Stimulated activated naive CD8-positive, alpha-beta T cell treated with anti-CD3 and anti-CD28 coated beads, Interleukin-15, amount 100 ng/mL, for 72 hours (primary cell): ENCODE data around the gene ADAM22.
A peak's percentile ranks its signal among the peaks of the same experiment; 100 is the strongest.

Experiments
- ATAC-seq: fragments of 150-1000 bp; cut with Tn5 transposase; 2 replicates; pipeline ENCODE4 v1.10.0; 2021; ENCODE audit warnings: mild to moderate bottlenecking, moderate library complexity
- DNase-seq, 2 donors: peaks; one replicate each; pipeline ENCODE4 v3.0.0; 2021 to 2022
- H3K27ac Mint-ChIP-seq, 2 donors: one replicate each; pipeline ENCODE4 v1.8.0; 2022; ENCODE audit warnings: mild to moderate bottlenecking in 2 of 2, mixed read lengths in 2 of 2, moderate library complexity in 2 of 2
- H3K27me3 Mint-ChIP-seq: one replicate; pipeline ENCODE4 v1.8.0; 2022; ENCODE audit warnings: mixed read lengths
- H3K4me1 Mint-ChIP-seq: one replicate; pipeline ENCODE4 v1.8.0; 2022; ENCODE audit warnings: mild to moderate bottlenecking, mixed read lengths
- H3K4me3 Mint-ChIP-seq, 2 donors: one replicate each; pipeline ENCODE4 v1.8.0; 2022; ENCODE audit warnings: mild to moderate bottlenecking in 2 of 2, mixed read lengths in 2 of 2, moderate library complexity in 1 of 2
- H3K9me3 Mint-ChIP-seq, 2 donors: one replicate each; pipeline ENCODE4 v1.8.0; 2022; ENCODE audit warnings: mixed read lengths in 2 of 2

Gene ADAM22

GRCh38 chr7:88217675-88218428 lies 283.8 kb downstream of the ADAM22 start:
- Mint-ChIP-seq H3K9me3 (no peaks in the 10 kb centered on the region), H3K4me1 (peaks cover 26% of the 10 kb centered on the region), H3K27me3 (no peaks in the 10 kb centered on the region), H3K27ac (peak overlapping the region; percentile 6 to 9), H3K4me3 (peak overlapping the region; percentile 89 to 97)
- DNase-seq (no peak), ATAC-seq (peak; percentile 14)

DNA sequence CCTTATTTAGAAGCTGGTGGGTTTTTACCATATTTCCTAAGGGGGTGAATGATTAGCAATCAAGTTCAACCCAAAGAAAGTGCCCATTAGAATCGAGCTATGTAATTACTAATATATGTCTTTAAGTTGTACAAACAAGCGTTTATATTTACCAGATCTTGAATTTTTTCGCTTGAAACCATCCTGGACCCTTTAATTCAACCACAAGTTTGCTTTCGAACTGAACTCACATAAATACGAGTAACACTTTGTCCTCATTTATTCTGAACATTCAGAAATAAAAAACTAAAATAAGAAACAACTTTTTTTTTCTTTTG lies 284.3 kb downstream of the ADAM22 start:
- Mint-ChIP-seq H3K4me1 (peaks cover 26% of the 10 kb centered on the region), H3K27me3 (no peaks in the 10 kb centered on the region), H3K9me3 (no peaks in the 10 kb centered on the region), H3K4me3 (peak overlapping the region; percentile 89 to 97), H3K27ac (peak overlapping the region in 1 of 2 donors; percentile 77)
- no peak for ATAC-seq
- no peak for DNase-seq

DNA sequence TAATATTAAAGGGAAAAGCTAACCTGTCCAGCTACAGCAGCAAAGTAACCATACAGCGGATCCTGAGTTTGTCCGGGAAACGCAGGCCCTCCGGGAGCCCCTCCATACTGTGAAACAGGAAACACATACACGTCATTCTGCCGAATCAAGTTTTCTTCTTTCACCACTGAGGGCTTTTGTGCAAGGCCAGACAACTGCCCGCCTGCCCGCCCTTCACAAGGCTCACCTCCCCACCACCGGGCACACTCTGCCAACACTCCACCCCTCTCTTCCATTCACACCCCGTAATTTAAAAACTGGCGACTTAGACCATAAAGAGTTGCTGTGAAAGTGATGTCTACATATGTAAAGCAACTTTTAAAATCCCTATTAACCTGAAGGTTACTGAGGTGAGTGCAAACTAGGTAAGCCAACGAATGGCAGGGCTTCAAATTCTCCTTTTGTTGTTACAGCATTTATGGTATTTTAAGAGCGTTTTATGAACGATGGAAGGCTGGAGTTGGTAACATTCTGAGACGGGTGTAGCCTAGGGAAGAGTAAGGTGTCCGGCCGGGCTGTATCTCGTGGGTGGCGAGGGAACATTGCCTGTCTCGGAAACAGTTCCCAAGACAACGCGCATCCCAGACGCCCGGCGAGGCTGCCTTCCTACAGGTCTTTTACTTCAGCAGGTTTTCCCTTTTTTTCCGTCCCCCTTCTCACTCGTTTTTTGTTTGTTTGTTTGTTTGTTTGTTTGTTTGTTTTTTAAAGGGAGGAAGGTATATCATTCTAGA lies 285.0 kb downstream of the ADAM22 start:
- Mint-ChIP-seq H3K9me3 (no peaks in the 10 kb centered on the region), H3K4me3 (peak overlapping the region; percentile 89 to 97)
- ATAC-seq = peak; percentile 27

GRCh38 chr7:88219781-88220747 lies 286.0 kb downstream of the ADAM22 start, which contains the start of gene SRI:
Gene SRI, minus strand, starts transcription at chr7:88220038. Its CDS starts 12 bp downstream, at chr7:88220026.
- H3K9me3 Mint-ChIP-seq = no peaks in the 10 kb centered on the region
- peak; percentile 91 to 95 for DNase-seq
- H3K27me3 Mint-ChIP-seq = no peaks in the 10 kb centered on the region
- peaks cover 31% of the 10 kb centered on the region for H3K4me1 Mint-ChIP-seq
- H3K4me3 Mint-ChIP-seq = peak within 1 kb of the TSS; percentile 89 to 97
- H3K27ac Mint-ChIP-seq = peak within 1 kb of the TSS; percentile 99 to 100
- peak; percentile 98 for ATAC-seq

More for the DNA sequence above, 285.0 kb downstream of the ADAM22 start:
- Mint-ChIP-seq H3K4me1 (peaks cover 26% of the 10 kb centered on the region), H3K27ac (peak overlapping the region; percentile 77 to 99), H3K27me3 (no peaks in the 10 kb centered on the region)
- DNase-seq = peak; percentile 19 to 40

GRCh38 chr7:88223265-88223664 lies 289.2 kb downstream of the ADAM22 start:
- peaks cover 10% of the 10 kb centered on the region for H3K4me1 Mint-ChIP-seq
- DNase-seq (no peak), ATAC-seq (no peak)
- no peak overlapping the region for H3K4me3 Mint-ChIP-seq
- H3K9me3 Mint-ChIP-seq = no peaks in the 10 kb centered on the region
- no peak overlapping the region for H3K27ac Mint-ChIP-seq
- no peaks in the 10 kb centered on the region for H3K27me3 Mint-ChIP-seq

DNA sequence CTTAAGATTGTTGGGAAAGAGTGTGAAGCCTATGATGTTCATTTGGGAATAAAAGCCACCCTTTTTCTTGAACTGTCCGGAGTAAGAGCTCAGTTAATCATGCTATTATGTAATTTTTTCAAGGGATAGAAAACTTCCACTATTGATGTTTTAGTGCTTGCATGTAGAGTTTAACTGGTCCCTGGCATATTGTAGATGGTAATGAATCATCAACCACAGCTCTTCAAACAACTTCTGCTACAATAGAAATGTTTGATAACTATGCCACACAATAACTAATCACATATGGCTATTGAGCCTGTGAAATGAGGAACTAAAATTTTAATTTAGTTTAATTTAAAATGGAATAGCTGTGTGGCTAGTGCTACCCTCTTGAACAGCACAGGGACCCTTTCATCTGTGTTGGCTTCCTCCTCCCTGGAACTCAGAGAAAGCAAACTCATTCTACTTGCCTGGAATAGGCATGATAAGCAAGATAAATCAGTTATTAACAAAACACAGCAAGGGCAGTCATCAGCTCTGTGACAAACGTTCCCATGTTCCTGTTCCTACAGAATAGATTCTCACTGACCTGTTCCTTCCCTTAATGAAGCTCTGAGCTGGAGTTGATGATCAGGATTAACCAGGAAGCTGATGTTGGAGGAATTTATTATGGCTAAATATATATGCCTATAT lies 290.7 kb downstream of the ADAM22 start:
- Mint-ChIP-seq H3K9me3 (no peaks in the 10 kb centered on the region), H3K27me3 (no peaks in the 10 kb centered on the region), H3K4me3 (no peak overlapping the region), H3K4me1 (peaks cover 10% of the 10 kb centered on the region), H3K27ac (no peak overlapping the region)
- DNase-seq (no peak), ATAC-seq (no peak)

- H3K27ac Mint-ChIP-seq = no peak overlapping the region
- no peaks in the 10 kb centered on the region for H3K27me3 Mint-ChIP-seq
- H3K9me3 Mint-ChIP-seq = no peaks in the 10 kb centered on the region
- no peak for DNase-seq
- ATAC-seq = no peak
- H3K4me3 Mint-ChIP-seq = no peak overlapping the region
- H3K4me1 Mint-ChIP-seq = peaks cover 7% of the 10 kb centered on the region
Measured at GRCh38 chr7:88226201-88226600, 292.1 kb downstream of the ADAM22 start.

- no peak for ATAC-seq
- H3K4me1 Mint-ChIP-seq = peaks cover 4% of the 10 kb centered on the region
- no peak for DNase-seq
Measured at GRCh38 chr7:88226886-88227516, 292.9 kb downstream of the ADAM22 start.

DNA sequence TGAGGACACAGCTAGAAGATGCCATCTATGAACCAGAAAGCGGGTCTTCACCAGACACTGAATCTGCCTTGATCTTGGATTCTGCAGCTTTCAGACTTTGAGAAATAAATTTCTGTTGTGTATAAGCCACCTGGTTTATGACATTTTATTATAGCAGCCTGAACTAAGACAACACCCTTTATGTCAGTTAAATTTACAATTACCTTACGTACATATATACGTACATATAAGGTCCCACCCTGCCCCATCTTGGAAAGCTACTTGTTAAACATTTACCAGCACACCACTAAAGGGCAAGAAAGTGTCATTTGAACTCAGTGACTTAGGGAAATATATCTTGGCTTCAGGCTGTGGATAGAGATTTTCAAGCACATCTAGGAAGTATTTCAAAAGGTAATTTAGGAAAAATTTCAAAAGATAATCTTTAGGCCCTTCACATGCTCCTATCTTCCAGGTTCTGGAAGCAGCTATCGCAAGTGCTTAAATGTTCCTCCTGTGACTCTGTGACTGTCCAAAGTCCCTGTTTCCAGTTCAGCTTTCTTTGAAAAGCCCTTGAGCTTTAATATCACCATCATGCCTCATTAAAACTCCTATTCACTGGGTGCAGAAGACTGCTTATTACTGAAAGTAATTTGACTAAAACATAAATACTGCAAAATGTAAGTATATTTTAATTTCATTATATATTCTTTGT lies 295.4 kb downstream of the ADAM22 start:
- ATAC-seq (no peak), DNase-seq (no peak)
- H3K4me1 Mint-ChIP-seq = peaks cover 2% of the 10 kb centered on the region
- peaks cover 6% of the 10 kb centered on the region for H3K27me3 Mint-ChIP-seq
- H3K4me3 Mint-ChIP-seq = no peak overlapping the region
- no peaks in the 10 kb centered on the region for H3K9me3 Mint-ChIP-seq
- H3K27ac Mint-ChIP-seq = no peak overlapping the region

More at GRCh38 chr7:88226886-88227516, 292.9 kb downstream of the ADAM22 start:
- Mint-ChIP-seq H3K27me3 (no peaks in the 10 kb centered on the region), H3K9me3 (no peaks in the 10 kb centered on the region), H3K4me3 (no peak overlapping the region), H3K27ac (no peak overlapping the region)

DNA sequence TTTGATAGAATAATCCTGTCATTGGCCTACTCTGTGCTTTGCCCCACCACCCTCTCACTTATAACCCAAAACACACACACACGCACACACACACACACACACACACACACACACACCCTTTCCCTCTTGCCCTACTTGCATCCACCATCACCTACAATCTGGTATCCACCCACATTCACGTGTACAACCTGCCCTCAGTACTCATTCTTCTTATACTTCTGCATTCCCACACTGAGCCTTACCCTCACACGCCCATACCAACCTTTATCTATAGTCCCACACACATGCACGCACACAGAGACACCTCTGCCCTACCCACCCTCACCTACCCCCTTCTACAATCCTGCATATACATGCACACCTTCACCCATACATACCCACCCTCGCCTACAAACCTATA lies 296.6 kb downstream of the ADAM22 start:
- no peak for DNase-seq
- Mint-ChIP-seq H3K27me3 (peaks cover 16% of the 10 kb centered on the region), H3K4me1 (no peaks in the 10 kb centered on the region), H3K9me3 (no peaks in the 10 kb centered on the region), H3K4me3 (no peak overlapping the region), H3K27ac (no peak overlapping the region)
- no peak for ATAC-seq

- Mint-ChIP-seq H3K9me3 (no peaks in the 10 kb centered on the region), H3K4me3 (no peak overlapping the region), H3K27ac (no peak overlapping the region), H3K4me1 (no peaks in the 10 kb centered on the region), H3K27me3 (peaks cover 22% of the 10 kb centered on the region)
- ATAC-seq (no peak), DNase-seq (no peak)
Measured at GRCh38 chr7:88233828-88234227, 299.8 kb downstream of the ADAM22 start.

- Mint-ChIP-seq H3K4me3 (no peak overlapping the region), H3K9me3 (no peaks in the 10 kb centered on the region), H3K4me1 (no peaks in the 10 kb centered on the region), H3K27ac (no peak overlapping the region), H3K27me3 (peaks cover 20% of the 10 kb centered on the region)
- ATAC-seq (no peak), DNase-seq (no peak)
Measured at GRCh38 chr7:88239852-88240251, 305.8 kb downstream of the ADAM22 start.

DNA sequence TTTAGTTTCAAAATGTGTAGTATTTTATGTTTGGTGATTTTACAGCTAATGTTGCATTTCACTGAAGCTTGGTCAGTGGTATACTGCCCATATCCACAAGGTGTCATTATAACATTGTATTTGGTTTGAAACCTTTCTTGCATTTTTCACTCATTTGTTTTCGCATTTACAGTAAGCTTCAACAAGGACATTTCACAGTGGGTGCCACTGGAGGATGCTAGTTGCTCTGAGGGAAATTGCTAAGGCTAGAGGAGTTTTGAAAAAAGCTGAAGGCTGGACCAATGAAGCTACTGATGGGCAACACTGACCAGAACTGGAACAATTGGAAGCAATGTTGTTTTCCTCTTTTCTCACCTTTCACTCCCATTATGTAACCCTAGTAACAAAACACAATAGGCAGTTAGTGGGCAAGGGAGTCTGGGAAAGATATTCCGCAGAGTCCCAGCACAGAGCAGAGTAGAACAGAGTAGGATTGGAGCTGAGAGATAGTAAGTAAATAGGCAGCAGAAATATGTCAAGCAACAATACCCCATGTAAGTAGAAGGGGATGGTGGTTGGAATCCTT lies 309.4 kb downstream of the ADAM22 start:
- Mint-ChIP-seq H3K9me3 (no peaks in the 10 kb centered on the region), H3K4me1 (no peaks in the 10 kb centered on the region), H3K27me3 (peaks cover 6% of the 10 kb centered on the region), H3K27ac (no peak overlapping the region), H3K4me3 (no peak overlapping the region)
- ATAC-seq (peak; percentile 54), DNase-seq (no peak)

- ATAC-seq = no peak
- no peak for DNase-seq
- Mint-ChIP-seq H3K4me3 (no peak overlapping the region), H3K27me3 (peaks cover 6% of the 10 kb centered on the region), H3K27ac (no peak overlapping the region), H3K4me1 (no peaks in the 10 kb centered on the region), H3K9me3 (no peaks in the 10 kb centered on the region)
Measured at GRCh38 chr7:88244258-88244657, 310.2 kb downstream of the ADAM22 start.
